Retinal pigment epithelial cell (primary cell): ENCODE data around the gene ABI3.
A peak's percentile ranks its signal among the peaks of the same experiment; 100 is the strongest.
"Not testable (repeated sequence)": the region's sequence is repeated elsewhere in the genome, so short reads cannot be mapped to it uniquely, and the experiment has no call there.

ENCODE experiments used
- DNase-seq: peaks from one replicate; pipeline ENCODE4 v3.0.0-alpha.2; 2010; ENCODE audit warnings: low read depth
- H3K4me3 ChIP-seq: 2 replicates; pipeline ENCODE4 v1.5.1; 2011; ENCODE audit warnings: mild to moderate bottlenecking, low read length, control low read depth, moderate library complexity
- CTCF ChIP-seq: conservative IDR thresholded peaks from 2 replicates; pipeline ENCODE4 v1.5.1; 2011; ENCODE audit warnings: low read depth, low read length, control low read depth, inconsistent platforms

The ABI3 gene

GRCh38 chr17:49180998-49181635 is 29.4 kb upstream of the ABI3 start:
- DNase-seq = no peak
- TF ChIP-seq CTCF = no peak
- no peak overlapping the region for H3K4me3 ChIP-seq

- H3K4me3 ChIP-seq = no peak overlapping the region
- no peak for DNase-seq
- no peak for TF ChIP-seq CTCF
Observed at GRCh38 chr17:49183341-49183740, 27.2 kb upstream of the ABI3 start.

GRCh38 chr17:49183801-49184200 is 26.7 kb upstream of the ABI3 start:
- no peak for DNase-seq
- TF ChIP-seq CTCF = no peak
- H3K4me3 ChIP-seq = no peak overlapping the region

- H3K4me3 ChIP-seq, DNase-seq: not testable (repeated sequence)
Observed at GRCh38 chr17:49184522-49184921, 26.0 kb upstream of the ABI3 start.

- H3K4me3 ChIP-seq, DNase-seq: not testable (repeated sequence)
Observed at GRCh38 chr17:49185381-49185780, 25.1 kb upstream of the ABI3 start.

- no peak for DNase-seq
- no peak for TF ChIP-seq CTCF
- H3K4me3 ChIP-seq = no peak overlapping the region
Observed at GRCh38 chr17:49187301-49187700, 23.2 kb upstream of the ABI3 start.

GRCh38 chr17:49190932-49191331 is 19.6 kb upstream of the ABI3 start:
- TF ChIP-seq CTCF = no peak
- DNase-seq = no peak
- H3K4me3 ChIP-seq = no peak overlapping the region

- TF ChIP-seq CTCF = no peak
- H3K4me3 ChIP-seq = peak overlapping the region; percentile 81
- DNase-seq = no peak
Observed at GRCh38 chr17:49191409-49191916, 19.0 kb upstream of the ABI3 start.
